Inferior parietal cortex (tissue), 1 donor: ENCODE measurements around the gene RPS6KA2.

Experiments used
- DNase-seq: peaks from one replicate; pipeline ENCODE4 v3.0.0-alpha.2; 2016; ENCODE audit errors: extremely low spot score

RPS6KA2 gene

DNA sequence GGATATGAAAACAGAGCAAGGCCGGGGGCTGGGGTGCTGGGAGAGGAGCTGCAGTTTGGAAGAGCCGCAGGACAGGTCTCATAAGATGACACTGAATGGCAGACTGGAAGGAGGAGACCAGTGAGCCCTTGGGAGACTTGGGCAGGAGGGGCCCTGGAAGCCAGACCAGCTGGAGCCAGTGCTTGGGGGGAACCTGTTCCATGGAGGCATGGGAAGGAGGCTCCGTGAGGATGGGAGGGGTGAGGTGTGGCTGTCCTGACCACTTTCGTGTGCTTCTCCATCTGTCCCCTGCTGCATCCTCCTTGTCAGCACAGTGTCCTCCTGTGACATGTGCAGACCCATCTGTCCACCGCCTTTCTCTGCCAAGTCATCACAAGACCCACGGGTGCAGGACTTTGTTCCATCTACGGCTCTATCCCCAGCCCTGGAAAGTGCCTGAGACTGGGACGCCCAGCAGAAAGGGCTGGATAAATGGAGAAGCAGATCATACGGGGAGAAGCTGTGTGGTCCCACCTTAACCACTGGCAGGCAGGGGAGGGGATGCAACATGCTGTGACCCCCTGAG is 159.5 kb downstream of the RPS6KA2 start:
- no peak for DNase-seq

DNA sequence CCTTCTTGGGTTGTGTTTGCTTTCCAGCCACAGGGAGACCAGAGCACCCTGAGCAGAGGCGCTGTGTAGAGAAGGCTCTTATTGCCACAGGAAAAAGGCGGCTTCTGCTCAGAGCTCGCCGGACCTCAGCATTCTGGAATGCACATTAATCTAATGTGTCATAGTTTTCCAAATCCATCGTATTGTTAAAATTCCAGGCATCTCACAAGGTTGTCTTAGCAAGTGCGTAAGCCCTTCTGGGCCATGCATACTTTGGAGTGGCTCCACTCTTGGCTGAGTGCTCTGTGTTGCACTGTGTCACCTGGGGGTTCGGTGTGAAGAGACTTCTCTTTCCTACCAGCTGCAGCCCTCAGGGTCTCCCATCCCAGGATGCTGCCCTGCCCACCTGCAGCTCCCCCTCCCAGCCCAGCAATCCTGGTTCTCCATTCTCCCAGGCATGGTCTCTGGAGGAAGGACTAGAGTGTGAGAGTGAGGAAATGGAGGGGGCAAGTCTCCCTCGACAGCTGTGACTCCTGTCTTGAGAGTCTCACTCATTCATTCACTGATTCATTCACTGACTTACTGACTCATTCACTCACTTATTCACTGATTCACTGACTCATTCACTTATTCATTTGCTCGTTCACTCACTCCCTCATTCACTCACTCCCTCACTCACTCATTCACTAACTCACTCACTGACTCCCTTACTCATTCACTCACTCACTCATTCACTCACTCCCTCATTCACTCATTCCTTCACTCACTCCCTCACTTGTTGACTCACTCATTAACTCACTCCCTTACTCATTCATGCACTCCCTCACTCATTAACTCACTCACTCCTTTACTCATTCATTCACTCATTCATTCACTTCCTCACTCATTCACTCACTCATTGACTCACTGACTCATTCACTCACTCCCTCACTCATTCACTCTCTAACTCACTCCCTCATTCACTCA is 160.6 kb downstream of the RPS6KA2 start:
- no peak for DNase-seq

GRCh38 chr6:166465671-166466087 is 161.4 kb downstream of the RPS6KA2 start:
- peak; percentile 55 for DNase-seq

GRCh38 chr6:166465003-166465399 is 162.1 kb downstream of the RPS6KA2 start:
- no peak for DNase-seq

GRCh38 chr6:166464068-166465002 is 162.7 kb downstream of the RPS6KA2 start:
- no peak for DNase-seq

- no peak for DNase-seq
These were observed 163.5 kb downstream of the RPS6KA2 start for GRCh38 chr6:166463359-166464067.

GRCh38 chr6:166462461-166463135 is 164.5 kb downstream of the RPS6KA2 start:
- DNase-seq, result no peak

DNA sequence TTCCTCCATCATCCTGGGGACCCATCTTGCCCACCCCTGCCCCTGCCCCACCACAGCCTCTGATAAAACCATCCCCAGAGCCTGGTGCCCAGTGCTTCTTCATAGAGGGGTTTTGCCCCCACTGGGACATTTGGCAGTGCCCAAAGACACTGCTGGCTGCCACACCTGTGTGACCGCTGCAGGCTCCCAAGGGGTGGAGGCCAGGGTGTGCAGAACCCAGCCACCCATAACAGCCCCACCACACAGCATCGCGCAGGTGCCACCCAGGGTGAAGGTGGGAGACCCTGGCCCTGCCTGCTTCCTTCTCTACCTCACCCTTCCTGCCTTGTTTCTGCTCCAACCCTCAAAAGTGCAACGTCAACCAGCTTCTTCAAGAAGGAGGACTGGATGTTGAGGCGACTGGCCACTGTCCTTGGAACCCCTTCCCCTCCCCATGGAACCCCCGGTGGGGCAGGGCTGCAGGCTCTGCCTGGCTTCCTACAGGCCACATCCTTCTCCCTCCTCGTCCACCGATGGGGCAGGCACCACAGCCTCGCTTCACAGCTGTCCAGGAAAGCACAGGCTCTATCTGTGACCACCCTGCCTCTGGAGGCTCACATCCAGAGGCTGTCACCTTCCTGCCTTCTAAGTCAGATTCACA is 165.1 kb downstream of the RPS6KA2 start:
- DNase-seq, result no peak

GRCh38 chr6:166460473-166461437 is 166.3 kb downstream of the RPS6KA2 start:
- DNase-seq, result no peak

GRCh38 chr6:166459906-166460305 is 167.1 kb downstream of the RPS6KA2 start:
- no peak for DNase-seq

DNA sequence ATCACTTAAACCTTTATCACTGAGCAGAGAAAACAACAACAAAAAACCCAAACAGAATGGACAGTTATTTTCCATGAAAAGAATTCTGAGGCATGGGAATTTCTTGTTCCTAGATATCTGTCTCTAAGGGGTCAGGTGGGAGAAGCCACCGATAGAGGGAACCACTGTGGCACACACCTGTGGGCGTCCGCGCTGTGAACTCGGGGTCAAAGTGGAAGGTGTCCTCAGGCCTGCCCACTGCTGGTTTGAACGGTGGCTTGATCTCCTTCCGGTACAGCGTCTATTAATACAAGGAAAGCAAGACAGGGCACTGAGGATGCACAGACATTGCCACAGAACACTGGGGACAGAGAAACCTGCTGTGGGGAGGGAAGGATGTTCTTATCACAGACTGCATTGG is 167.8 kb downstream of the RPS6KA2 start:
- no peak for DNase-seq

DNA sequence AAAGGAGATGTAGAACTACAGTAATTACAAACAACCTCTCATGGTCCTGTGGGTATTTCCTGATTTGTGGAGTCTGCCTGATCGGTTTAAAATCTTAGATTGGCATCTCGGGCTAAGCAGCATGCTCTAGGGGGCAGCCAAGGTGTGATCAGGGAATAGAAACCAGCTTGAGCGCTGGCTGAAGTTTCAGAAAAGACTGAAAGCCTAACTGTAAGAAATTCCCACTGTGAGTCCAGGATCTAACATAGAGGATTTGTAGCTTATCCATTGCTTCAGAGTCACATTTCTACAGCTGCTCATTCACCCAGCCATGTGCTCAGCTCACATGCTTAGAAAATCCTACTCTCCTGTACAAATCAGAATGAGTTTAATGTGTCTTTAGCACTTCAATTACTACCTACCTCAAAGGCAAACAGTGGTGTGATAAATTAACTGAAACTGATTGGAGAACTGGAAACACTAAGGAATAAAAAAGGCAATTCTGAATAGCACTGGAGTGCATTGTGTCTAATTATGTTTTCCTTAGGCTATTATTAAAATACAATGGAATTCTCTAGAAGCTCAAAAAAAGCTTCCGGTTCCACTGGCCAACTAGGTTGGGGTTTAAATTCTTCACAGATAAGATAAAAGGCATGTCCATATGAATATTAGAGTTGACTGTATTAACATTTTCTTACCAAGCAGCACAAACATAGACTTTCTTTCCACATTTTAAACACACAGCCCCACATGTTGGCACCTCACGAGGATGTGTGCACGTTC is 170.5 kb downstream of the RPS6KA2 start:
- no peak for DNase-seq

DNA sequence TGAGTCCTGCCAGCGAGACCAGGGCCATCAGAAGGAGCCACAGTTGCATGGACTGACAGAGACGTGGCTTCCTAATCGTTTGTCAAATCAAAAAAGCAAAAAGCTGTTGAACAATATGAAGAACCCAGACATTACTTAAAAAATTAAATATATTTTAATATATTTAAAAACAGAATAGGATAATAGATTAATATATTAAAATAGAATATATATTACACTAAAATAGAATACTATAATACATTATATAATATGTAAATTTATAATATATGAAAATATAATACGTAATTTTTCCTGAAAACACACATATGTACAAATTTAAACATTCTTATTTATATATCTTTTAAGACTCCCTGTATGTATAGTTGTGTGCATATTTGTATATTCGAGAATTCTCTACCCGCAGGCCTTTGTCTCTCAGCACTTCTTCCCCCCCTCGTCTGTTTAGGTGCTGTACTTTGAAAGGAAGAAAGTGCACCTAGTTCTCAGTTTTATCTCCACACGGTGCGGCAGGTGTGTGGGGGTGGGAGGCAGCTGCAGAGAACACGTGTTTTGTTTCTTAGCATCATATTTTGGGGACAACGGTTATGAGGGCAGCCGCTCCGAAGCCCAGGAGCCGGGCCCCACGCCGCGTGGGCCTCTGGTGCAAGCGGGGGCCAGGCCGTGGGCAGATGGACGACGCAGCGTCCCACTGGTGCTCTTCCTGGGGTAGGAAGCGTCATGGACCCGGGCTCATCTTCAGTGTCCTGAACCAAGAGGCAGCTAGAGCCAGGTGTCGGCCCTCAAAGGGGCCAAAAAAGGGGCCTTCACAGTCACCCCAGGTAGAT is 172.1 kb downstream of the RPS6KA2 start:
- DNase-seq, result no peak

- no peak for DNase-seq
These were observed 173.4 kb downstream of the RPS6KA2 start for GRCh38 chr6:166453651-166454050.

GRCh38 chr6:166450167-166450873 is 176.7 kb downstream of the RPS6KA2 start:
- DNase-seq, result no peak

GRCh38 chr6:166449641-166450040 is 177.4 kb downstream of the RPS6KA2 start:
- no peak for DNase-seq

DNA sequence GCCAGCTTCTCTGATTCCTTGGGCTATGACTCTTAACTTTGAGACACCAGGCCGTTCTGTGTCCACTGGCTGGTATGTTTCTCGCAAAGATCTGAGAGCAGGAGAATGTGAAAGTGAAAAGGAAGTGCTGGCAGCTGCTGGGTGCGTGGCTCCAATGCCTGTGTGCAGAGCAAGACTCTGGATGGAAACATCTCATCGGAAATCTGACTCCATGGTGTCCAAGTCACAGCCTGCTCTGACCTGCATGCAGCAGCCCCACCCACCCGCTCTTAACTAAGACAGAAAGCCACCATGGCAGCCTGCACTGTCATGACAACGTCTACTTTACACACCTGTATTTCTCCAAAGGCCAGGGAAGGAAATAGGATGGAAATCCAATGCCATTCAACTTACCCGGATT is 178.0 kb downstream of the RPS6KA2 start:
- no peak for DNase-seq
